Thoracic aorta (tissue), 2 donors: Measurements from ENCODE around the gene PDE4D. TPM values are rescaled to one million over a fixed set of nuclear protein-coding genes. Genes with fewer than 3 reads are reported as not detected.
A peak's percentile ranks its signal among the peaks of the same experiment; 100 is the strongest.

Experiments
- ATAC-seq: fragments of 150-250 bp; one replicate; pipeline ENCODE4 v1.8.0; 2017; ENCODE audit warnings: low read depth; ENCODE audit not compliant: insufficient number of reproducible peaks, low FRiP score
- DNase-seq: peaks from one replicate; pipeline ENCODE4 v3.0.0-alpha.2; 2020; ENCODE audit warnings: low spot score
- H3K27ac ChIP-seq, 2 donors: fragments of 200-600 bp; sonication (generic); 1 replicate in 1 of 2; 2 replicates in 1 of 2; pipeline ENCODE4 v1.5.1; 2016; ENCODE audit warnings: mild to moderate bottlenecking in 2 of 2, moderate library complexity in 2 of 2
- H3K27me3 ChIP-seq: fragments of 200-600 bp; sonication (generic); replicated peaks from 2 replicates; pipeline ENCODE4 v1.6.0; 2016; ENCODE audit warnings: mild to moderate bottlenecking; ENCODE audit not compliant: insufficient read depth
- H3K36me3 ChIP-seq: fragments of 200-600 bp; sonication (generic); one replicate; pipeline ENCODE4 v1.5.1; 2016
- H3K4me1 ChIP-seq, 2 donors: fragments of 200-600 bp; sonication (generic); 1 replicate in 1 of 2; 2 replicates in 1 of 2; pipeline versions ENCODE4 v1.5.1 to v1.6.0; 2016; ENCODE audit warnings: low read depth in 2 of 2, mild to moderate bottlenecking in 1 of 2; ENCODE audit not compliant: control insufficient read depth in 1 of 2
- H3K4me3 ChIP-seq: fragments of 200-600 bp; sonication (generic); 2 replicates; pipeline ENCODE4 v1.5.1; 2016; ENCODE audit warnings: mild to moderate bottlenecking
- H3K9me3 ChIP-seq: fragments of 200-600 bp; sonication (generic); 2 replicates; pipeline ENCODE4 v1.5.1; 2016
- CTCF ChIP-seq: fragments of 200-600 bp; sonication (generic); IDR thresholded peaks from one replicate; pipeline ENCODE4 v1.5.1; 2019; ENCODE audit warnings: antibody characterized with exemption
- total RNA-seq, 2 donors: library from RNA; depleted of rRNA; stranded (reverse); fragments of >200 nt; gene quantifications; one replicate each; pipeline versions ENCODE4 v1.1.0 to v1.2.3, GENCODE V29; 2016

The PDE4D gene
- total RNA-seq, 2 donors from 2014 or later, result 34.0 to 85.8 TPM

- no peak overlapping the region for H3K4me3 ChIP-seq
- no peaks in the 10 kb centered on the region for H3K27me3 ChIP-seq
- DNase-seq (no peak), ATAC-seq (no peak)
- H3K36me3 ChIP-seq, result no peaks in the 10 kb centered on the region
- TF ChIP-seq CTCF, result no peak
- no peaks in the 10 kb centered on the region for H3K9me3 ChIP-seq
- H3K27ac ChIP-seq, result no peak overlapping the region
- peaks cover 0 to 5% of the 10 kb centered on the region in 2 donors for H3K4me1 ChIP-seq
Measured at GRCh38 chr5:59020611-59021285, 872.8 kb downstream of the PDE4D start.

GRCh38 chr5:59019078-59019477 is 874.4 kb downstream of the PDE4D start:
- no peak overlapping the region for H3K27ac ChIP-seq
- H3K4me3 ChIP-seq, result no peak overlapping the region
- no peak for DNase-seq
- TF ChIP-seq CTCF, result no peak
- no peaks in the 10 kb centered on the region for H3K9me3 ChIP-seq
- H3K36me3 ChIP-seq, result no peaks in the 10 kb centered on the region
- H3K4me1 ChIP-seq, result no peaks in the 10 kb centered on the region
- ATAC-seq, result no peak
- no peaks in the 10 kb centered on the region for H3K27me3 ChIP-seq

GRCh38 chr5:59016925-59017324 is 876.6 kb downstream of the PDE4D start:
- no peak for TF ChIP-seq CTCF
- H3K27ac ChIP-seq, result no peak overlapping the region
- H3K9me3 ChIP-seq, result no peaks in the 10 kb centered on the region
- no peaks in the 10 kb centered on the region for H3K27me3 ChIP-seq
- H3K4me1 ChIP-seq, result no peaks in the 10 kb centered on the region
- H3K4me3 ChIP-seq, result no peak overlapping the region
- ATAC-seq (no peak), DNase-seq (no peak)
- no peaks in the 10 kb centered on the region for H3K36me3 ChIP-seq

GRCh38 chr5:59008816-59009473 is 884.6 kb downstream of the PDE4D start:
- no peaks in the 10 kb centered on the region for H3K4me1 ChIP-seq
- TF ChIP-seq CTCF, result no peak

GRCh38 chr5:59007460-59008063 is 886.0 kb downstream of the PDE4D start:
- no peaks in the 10 kb centered on the region for H3K4me1 ChIP-seq
- peak; percentile 51 for TF ChIP-seq CTCF
- no peaks in the 10 kb centered on the region for H3K36me3 ChIP-seq
- H3K27me3 ChIP-seq, result no peaks in the 10 kb centered on the region
- no peaks in the 10 kb centered on the region for H3K9me3 ChIP-seq
- H3K27ac ChIP-seq, result no peak overlapping the region
- H3K4me3 ChIP-seq, result no peak overlapping the region
- ATAC-seq (no peak), DNase-seq (no peak)

More at GRCh38 chr5:59008816-59009473, 884.6 kb downstream of the PDE4D start:
- DNase-seq (no peak), ATAC-seq (no peak)
- Histone ChIP-seq H3K4me3 (no peak overlapping the region), H3K27ac (no peak overlapping the region), H3K27me3 (no peaks in the 10 kb centered on the region), H3K36me3 (no peaks in the 10 kb centered on the region), H3K9me3 (no peaks in the 10 kb centered on the region)
